ENCODE measurements around the gene KRT3.

- TF ChIP-seq CEBPB (IDR thresholded peaks at IDR 0.05) (no peak), EP300 (IDR thresholded peaks at IDR 0.05; ENCODE audit: borderline replicate concordance) (no peak), REST (IDR thresholded peaks at IDR 0.05; ENCODE audit: low read depth) (no peak), RAD21 (IDR thresholded peaks at IDR 0.05; ENCODE audit: low read depth) (no peak), TAF1 (IDR thresholded peaks at IDR 0.05; ENCODE audit: low read depth) (no peak), MAX (IDR thresholded peaks at IDR 0.05) (no peak), CREB1 (IDR thresholded peaks at IDR 0.05; ENCODE audit: low read depth) (no peak), TCF12 (IDR thresholded peaks at IDR 0.05; ENCODE audit: low read depth) (no peak)
- TF ChIP-seq, protein P1, sequence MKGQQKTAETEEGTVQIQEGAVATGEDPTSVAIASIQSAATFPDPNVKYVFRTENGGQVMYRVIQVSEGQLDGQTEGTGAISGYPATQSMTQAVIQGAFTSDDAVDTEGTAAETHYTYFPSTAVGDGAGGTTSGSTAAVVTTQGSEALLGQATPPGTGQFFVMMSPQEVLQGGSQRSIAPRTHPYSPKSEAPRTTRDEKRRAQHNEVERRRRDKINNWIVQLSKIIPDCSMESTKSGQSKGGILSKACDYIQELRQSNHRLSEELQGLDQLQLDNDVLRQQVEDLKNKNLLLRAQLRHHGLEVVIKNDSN (IDR thresholded peaks at IDR 0.05): no peak
These were observed at the start of gene KRT3 for GRCh38 chr12:52795694-52796428.

Data from Ishikawa (cell line).